NT2/D1 (cell line): ENCODE measurements around the gene ETFDH.

Source experiments
- DNase-seq: peaks from one replicate; pipeline ENCODE4 v3.0.0-alpha.2; 2011; ENCODE audit warnings: low read depth, low spot score
- H3K27me3 ChIP-seq: 2 replicates; pipeline ENCODE4 v1.6.0; 2011; ENCODE audit warnings: mild to moderate bottlenecking; ENCODE audit not compliant: insufficient read length, insufficient read depth
- H3K36me3 ChIP-seq: 2 replicates; pipeline ENCODE4 v1.6.1; 2011; ENCODE audit warnings: mild to moderate bottlenecking, low read length, mixed read lengths; ENCODE audit not compliant: insufficient read depth, insufficient read length
- H3K4me1 ChIP-seq: 2 replicates; pipeline ENCODE4 v1.5.1; 2011; ENCODE audit not compliant: insufficient read depth, insufficient read length
- H3K4me3 ChIP-seq: 2 replicates; pipeline ENCODE4 v1.5.1; 2011; ENCODE audit warnings: low read depth; ENCODE audit not compliant: insufficient read length
- H3K9ac ChIP-seq: 2 replicates; pipeline ENCODE4 v1.6.0; 2011; ENCODE audit warnings: low read depth; ENCODE audit not compliant: insufficient read length
- H3K9me3 ChIP-seq: 2 replicates; pipeline ENCODE4 v1.5.1; 2011; ENCODE audit warnings: mild to moderate bottlenecking, low read length; ENCODE audit not compliant: insufficient read depth
- SUZ12 ChIP-seq: IDR thresholded peaks from 2 replicates; pipeline ENCODE4 v1.6.1; 2011; ENCODE audit not compliant: insufficient read length, insufficient read depth; ENCODE audit errors: extremely low read depth
- YY1 ChIP-seq: IDR thresholded peaks from 2 replicates; pipeline ENCODE4 v1.6.1; 2011; ENCODE audit not compliant: insufficient read length, insufficient read depth
- ZNF274 ChIP-seq: IDR thresholded peaks from 2 replicates; pipeline ENCODE4 v1.6.1; 2011; ENCODE audit warnings: mild to moderate bottlenecking, low read depth, low read length

Gene ETFDH

DNA sequence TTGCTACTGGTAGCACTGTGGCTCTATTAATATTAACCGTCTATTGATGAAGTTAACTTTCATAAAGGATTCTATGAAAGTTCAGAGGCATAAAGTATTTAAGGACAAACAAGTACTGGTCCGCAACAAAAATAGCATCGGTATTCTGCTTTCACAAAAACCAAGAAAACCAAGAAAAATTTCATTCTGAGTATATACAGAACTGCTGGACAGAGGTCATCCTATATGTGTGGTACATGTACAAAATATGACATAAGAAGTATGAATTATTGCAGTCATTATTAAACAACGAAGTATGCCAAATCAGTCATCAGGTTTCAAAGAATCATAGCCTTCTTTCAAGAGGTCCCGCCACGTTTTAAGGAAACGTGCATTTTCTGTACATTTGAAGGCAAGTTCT is 2.8 kb upstream of the ETFDH start:
- TF ChIP-seq YY1 (no peak), SUZ12 (no peak), ZNF274 (no peak)
- DNase-seq, result no peak
- Histone ChIP-seq H3K9ac (no peak overlapping the region), H3K4me1 (no peaks in the 10 kb centered on the region), H3K9me3 (no peaks in the 10 kb centered on the region; the same call in 1 of the 2 replicates), H3K4me3 (no peak overlapping the region), H3K36me3 (peaks cover 7% of the 10 kb centered on the region), H3K27me3 (no peaks in the 10 kb centered on the region)

DNA sequence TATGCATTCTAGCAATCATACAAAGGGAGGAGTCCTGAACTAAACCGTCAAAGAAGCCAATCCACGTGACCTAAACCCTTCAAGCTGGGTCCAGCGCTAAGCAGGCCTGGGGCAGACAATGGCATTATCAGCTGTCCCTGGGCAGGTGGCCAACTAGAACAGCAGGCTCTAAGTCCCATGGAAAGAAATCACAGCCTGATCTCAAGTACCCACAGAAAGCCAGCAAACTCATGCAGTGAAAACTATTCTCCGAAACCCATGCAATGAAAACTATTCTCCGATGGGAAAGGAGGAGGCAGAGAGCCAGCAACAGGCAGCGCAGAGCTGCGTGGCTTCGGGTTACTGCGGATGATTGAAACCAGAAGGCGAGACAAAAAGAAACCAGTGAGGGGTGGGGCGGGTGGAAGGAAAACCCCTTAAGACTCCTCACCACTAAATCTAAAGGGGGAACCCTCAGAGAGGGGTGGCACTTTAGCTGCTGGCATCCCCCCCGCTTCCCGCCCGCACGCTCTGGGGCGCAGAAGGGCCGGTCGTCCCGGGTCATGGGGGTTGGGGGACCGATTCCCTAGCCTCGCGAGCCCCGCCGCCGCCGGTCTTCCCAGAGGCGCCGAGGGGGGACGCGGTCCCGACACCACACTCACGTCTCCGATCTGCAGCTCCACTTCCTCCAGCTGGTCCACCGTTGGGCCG is 976 bp upstream of the ETFDH start:
- TF ChIP-seq SUZ12 (no peak), ZNF274 (no peak), YY1 (no peak)

DNA sequence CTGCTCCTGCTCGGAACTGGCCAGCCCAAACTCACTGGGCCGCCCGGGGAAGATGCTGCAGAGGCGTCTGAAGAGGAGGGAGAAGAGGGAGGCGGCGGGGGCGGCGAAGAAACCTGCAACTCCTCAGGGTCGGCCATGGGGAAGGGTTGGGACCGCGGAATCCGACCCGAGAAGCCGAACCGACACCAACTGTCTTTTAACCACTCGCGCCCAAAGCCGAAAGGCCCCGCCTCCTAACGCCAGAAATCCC is 506 bp upstream of the ETFDH start, which contains the start of gene C4orf46:
Gene C4orf46, minus strand, starts transcription at position 223 of the 250 bp plus-strand sequence. Its CDS starts 86 bp downstream, at position 137.
- Histone ChIP-seq H3K27me3 (no peaks in the 10 kb centered on the region), H3K4me1 (no peaks in the 10 kb centered on the region), H3K9ac (peak within 1 kb of the TSS; percentile 86), H3K36me3 (peaks cover 7% of the 10 kb centered on the region), H3K9me3 (no peaks in the 10 kb centered on the region), H3K4me3 (peak within 1 kb of the TSS; percentile 81)
- DNase-seq, result no peak
- no peak for TF ChIP-seq SUZ12
- no peak for TF ChIP-seq YY1
- no peak for TF ChIP-seq ZNF274

More for the DNA sequence above, 976 bp upstream of the ETFDH start:
- H3K4me3 ChIP-seq, result peak overlapping the region; percentile 81
- DNase-seq, result no peak
- no peaks in the 10 kb centered on the region for H3K4me1 ChIP-seq
- H3K9me3 ChIP-seq, result no peaks in the 10 kb centered on the region
- peaks cover 7% of the 10 kb centered on the region for H3K36me3 ChIP-seq
- no peaks in the 10 kb centered on the region for H3K27me3 ChIP-seq
- peak overlapping the region; percentile 86 for H3K9ac ChIP-seq

DNA sequence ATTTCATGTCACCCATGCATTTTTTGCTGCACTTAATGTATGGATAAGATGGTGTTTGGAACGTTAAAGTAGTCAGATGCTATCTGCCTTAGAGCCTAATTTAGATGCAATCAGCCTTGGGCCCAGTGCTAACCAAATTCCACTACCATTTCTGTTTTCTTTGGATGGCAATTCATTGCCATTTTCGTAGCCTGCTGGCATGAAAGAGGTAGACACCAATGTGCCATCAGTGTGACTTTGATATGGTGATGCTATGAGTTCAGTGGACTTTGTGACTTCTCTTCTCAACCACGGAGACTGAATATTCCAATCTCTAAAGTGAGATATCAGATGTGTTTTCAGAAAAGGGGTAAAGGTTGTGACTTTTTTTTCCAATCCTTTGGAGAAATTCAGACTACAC is 1.5 kb downstream of the ETFDH start:
- no peak for TF ChIP-seq SUZ12
- TF ChIP-seq ZNF274, result no peak
- TF ChIP-seq YY1, result no peak
- Histone ChIP-seq H3K4me1 (no peaks in the 10 kb centered on the region), H3K36me3 (peaks cover 7% of the 10 kb centered on the region), H3K9me3 (no peaks in the 10 kb centered on the region), H3K27me3 (no peaks in the 10 kb centered on the region), H3K4me3 (no peak overlapping the region), H3K9ac (no peak overlapping the region)
- DNase-seq, result no peak

DNA sequence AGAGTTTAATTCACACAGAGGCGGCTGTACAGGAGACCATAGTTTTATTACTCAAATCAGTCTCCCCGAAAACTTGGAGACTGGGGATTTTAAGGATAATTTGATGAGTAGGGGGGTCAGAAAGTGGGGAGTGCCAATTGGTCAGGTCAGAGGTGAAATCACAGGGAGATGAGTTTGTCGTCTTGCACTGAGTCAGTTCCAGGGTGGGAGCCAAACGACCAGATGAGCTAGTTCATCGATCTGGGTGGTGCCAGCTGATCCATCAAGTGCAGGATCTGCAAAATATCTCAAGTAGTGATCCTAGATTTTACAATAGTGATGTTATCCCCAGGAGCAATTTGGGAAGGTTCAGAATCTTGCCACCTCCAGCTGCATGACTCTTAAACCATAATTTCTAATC is 4.0 kb downstream of the ETFDH start:
- Histone ChIP-seq H3K36me3 (no peaks in the 10 kb centered on the region), H3K4me3 (no peak overlapping the region), H3K9me3 (no peaks in the 10 kb centered on the region), H3K9ac (no peak overlapping the region), H3K27me3 (no peaks in the 10 kb centered on the region), H3K4me1 (no peaks in the 10 kb centered on the region)
- DNase-seq, result no peak
- no peak for TF ChIP-seq ZNF274
- no peak for TF ChIP-seq SUZ12
- no peak for TF ChIP-seq YY1

DNA sequence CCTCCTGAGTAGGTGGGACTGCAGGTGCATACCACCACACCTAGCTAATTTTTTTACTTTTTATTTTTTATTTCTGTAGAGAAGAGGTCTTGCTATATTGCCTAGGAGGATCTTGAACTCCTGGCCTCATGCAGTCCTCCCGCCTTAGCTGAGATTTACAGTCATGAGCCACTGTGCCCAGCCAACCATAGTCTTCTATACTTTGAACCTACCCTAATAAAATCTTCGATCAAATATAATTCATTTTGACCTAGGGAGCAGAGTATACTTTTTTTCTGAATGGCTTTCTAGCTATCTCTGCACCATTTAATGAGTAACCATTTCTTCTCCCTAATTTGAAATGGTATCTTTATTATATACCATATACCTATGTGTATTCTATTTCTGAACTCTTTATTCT is 6.7 kb downstream of the ETFDH start:
- DNase-seq, result no peak
- Histone ChIP-seq H3K36me3 (no peaks in the 10 kb centered on the region), H3K9me3 (no peaks in the 10 kb centered on the region), H3K27me3 (no peaks in the 10 kb centered on the region), H3K4me3 (no peak overlapping the region), H3K4me1 (no peaks in the 10 kb centered on the region), H3K9ac (no peak overlapping the region)
- TF ChIP-seq SUZ12 (no peak), YY1 (no peak), ZNF274 (no peak)

DNA sequence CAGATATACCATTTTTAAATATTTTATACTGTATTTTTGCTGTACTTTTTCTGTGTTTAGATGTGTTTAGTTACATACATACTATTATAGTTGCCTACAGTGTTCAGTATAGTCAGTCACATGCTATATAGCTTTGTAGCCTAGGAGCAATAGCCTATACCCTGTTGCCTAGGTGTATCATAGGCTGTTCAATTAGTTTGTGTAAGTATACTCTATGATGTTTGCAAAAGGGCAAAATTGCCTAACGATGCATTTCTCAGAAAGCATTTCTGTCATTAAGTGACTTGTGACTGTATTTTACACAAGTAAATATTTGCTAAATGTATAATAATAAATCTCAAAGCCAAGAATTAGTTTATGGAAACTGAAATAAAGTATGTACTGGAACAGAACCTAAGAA is 9.5 kb downstream of the ETFDH start:
- DNase-seq, result no peak
- TF ChIP-seq SUZ12 (no peak), ZNF274 (no peak), YY1 (no peak)
- Histone ChIP-seq H3K27me3 (no peaks in the 10 kb centered on the region), H3K9me3 (no peaks in the 10 kb centered on the region), H3K9ac (no peak overlapping the region), H3K4me1 (no peaks in the 10 kb centered on the region), H3K36me3 (no peaks in the 10 kb centered on the region), H3K4me3 (no peak overlapping the region)

DNA sequence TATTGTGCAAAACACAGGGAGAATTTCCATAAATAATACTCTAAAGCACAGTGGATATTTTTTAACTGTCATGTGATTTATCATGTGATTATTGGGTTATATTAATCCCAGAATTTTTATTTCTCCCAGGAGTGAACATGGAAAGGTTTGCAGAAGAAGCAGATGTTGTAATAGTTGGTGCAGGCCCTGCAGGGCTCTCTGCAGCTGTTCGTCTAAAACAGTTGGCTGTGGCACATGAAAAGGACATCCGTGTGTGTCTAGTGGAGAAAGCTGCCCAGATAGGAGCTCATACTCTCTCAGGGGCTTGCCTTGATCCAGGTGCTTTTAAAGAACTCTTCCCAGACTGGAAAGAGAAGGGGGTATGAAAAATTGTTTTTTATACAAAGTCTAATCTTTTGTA is 10.0 kb downstream of the ETFDH start:
- no peak overlapping the region for H3K9ac ChIP-seq
- H3K27me3 ChIP-seq, result no peaks in the 10 kb centered on the region
- H3K4me1 ChIP-seq, result no peaks in the 10 kb centered on the region
- no peak for DNase-seq
- no peak overlapping the region for H3K4me3 ChIP-seq
- H3K9me3 ChIP-seq, result no peaks in the 10 kb centered on the region
- TF ChIP-seq ZNF274, result no peak
- TF ChIP-seq SUZ12, result no peak
- no peak for TF ChIP-seq YY1
- H3K36me3 ChIP-seq, result no peaks in the 10 kb centered on the region
